Brain microvascular endothelial cell (primary cell): Measurements from ENCODE around the gene SULT1E1.
A peak's percentile ranks its signal among the peaks of the same experiment; 100 is the strongest.

ENCODE experiments used
- DNase-seq: peaks from one replicate; pipeline ENCODE4 v3.0.0-alpha.2; 2020
- H3K27ac ChIP-seq: fragments of 250-450 bp; sonication (Bioruptor Pico); 2 replicates; pipeline ENCODE4 v1.5.1; 2020; ENCODE audit warnings: mild to moderate bottlenecking, moderate library complexity
- H3K27me3 ChIP-seq: fragments of 250-450 bp; sonication (Bioruptor Pico); replicated peaks from 2 replicates; pipeline ENCODE4 v1.5.1; 2020; ENCODE audit warnings: mild to moderate bottlenecking
- H3K36me3 ChIP-seq: fragments of 250-450 bp; sonication (Bioruptor Pico); replicated peaks from 2 replicates; pipeline ENCODE4 v1.5.1; 2020; ENCODE audit warnings: mild to moderate bottlenecking
- H3K4me3 ChIP-seq: 2 replicates; pipeline ENCODE4 v1.5.1; 2011; ENCODE audit warnings: low read depth, mild to moderate bottlenecking, control low read depth, low read length, moderate library complexity
- in situ Hi-C: cut with HindIII; loops from 2 replicates; pipeline ENCODE4 v1.10.0; 2017; ENCODE audit warnings: low sequenced_read_pairs, low pct_ligation_motif_present
- TF ChIP-seq, protein P1 (sequence below): IDR thresholded peaks from 2 replicates; pipeline ENCODE4 v1.5.1; 2011; ENCODE audit warnings: low read depth, mild to moderate bottlenecking, moderate library complexity, low read length, control low read depth, inconsistent platforms; ENCODE audit errors: missing control alignments

The SULT1E1 gene

DNA sequence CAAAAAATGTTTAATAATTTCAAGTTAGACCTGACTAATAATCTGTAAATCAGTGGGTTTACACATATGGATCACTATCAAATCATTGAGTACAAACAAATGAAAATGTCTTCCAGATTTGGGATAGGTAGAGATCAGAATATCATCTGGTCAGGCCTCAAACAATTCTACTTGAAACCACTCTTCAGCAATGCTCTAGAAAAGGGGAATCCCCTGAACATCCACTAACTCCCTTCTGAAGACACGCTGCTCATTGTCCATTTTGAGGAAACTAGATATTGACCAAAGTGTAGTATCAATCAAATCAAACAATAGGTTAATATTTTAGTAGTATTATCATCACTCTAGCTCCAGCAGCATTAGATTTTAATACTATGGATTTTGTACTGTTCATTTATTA lies 46.3 kb downstream of the SULT1E1 start:
- in situ Hi-C loops = no loop called here
- Histone ChIP-seq H3K27ac (no peak overlapping the region), H3K27me3 (no peaks in the 10 kb centered on the region), H3K36me3 (no peaks in the 10 kb centered on the region), H3K4me3 (no peak overlapping the region)
- DNase-seq = no peak
- TF ChIP-seq, protein P1, sequence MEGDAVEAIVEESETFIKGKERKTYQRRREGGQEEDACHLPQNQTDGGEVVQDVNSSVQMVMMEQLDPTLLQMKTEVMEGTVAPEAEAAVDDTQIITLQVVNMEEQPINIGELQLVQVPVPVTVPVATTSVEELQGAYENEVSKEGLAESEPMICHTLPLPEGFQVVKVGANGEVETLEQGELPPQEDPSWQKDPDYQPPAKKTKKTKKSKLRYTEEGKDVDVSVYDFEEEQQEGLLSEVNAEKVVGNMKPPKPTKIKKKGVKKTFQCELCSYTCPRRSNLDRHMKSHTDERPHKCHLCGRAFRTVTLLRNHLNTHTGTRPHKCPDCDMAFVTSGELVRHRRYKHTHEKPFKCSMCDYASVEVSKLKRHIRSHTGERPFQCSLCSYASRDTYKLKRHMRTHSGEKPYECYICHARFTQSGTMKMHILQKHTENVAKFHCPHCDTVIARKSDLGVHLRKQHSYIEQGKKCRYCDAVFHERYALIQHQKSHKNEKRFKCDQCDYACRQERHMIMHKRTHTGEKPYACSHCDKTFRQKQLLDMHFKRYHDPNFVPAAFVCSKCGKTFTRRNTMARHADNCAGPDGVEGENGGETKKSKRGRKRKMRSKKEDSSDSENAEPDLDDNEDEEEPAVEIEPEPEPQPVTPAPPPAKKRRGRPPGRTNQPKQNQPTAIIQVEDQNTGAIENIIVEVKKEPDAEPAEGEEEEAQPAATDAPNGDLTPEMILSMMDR = no peak

DNA sequence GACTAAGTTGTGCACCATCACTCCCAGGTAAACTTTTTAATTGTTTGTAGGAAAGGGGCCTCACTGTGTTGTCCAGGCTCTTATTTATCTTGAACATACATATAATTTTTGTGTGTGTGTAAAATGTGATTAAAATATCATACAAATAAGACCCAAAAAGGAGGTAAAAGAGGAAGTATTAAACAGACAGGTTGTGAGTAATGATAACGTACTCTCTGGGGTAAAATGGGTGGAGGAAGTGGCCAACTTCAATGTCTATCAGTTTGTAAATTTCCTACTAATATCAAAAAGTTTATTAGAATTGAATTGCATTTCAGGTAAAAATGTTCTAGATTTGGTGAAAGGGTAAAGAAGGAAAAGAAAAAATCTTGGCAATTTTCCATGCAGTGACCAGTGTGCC lies 48.8 kb downstream of the SULT1E1 start:
- Histone ChIP-seq H3K27ac (no peak overlapping the region), H3K27me3 (no peaks in the 10 kb centered on the region), H3K4me3 (no peak overlapping the region), H3K36me3 (no peaks in the 10 kb centered on the region)
- no peak for DNase-seq
- TF ChIP-seq, protein P1 = no peak
- in situ Hi-C loops = no loop called here

DNA sequence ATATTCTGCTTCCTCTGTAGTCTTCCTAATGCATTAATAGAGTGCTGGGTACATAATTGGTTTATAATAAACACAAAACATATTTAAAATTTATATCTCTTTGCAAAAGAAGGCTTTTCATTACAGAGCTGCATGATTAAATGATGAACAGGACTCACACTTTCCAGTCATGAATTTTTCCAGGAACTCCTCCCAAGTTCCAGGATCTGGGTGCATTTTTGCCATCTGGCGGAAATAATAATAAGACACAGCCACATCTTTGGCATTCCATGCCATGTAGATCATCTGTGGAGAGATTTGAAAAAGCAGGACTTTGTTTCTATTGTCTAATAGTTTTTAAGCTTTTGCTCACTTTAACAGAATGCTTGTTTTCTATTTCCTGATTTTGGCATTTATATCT lies 59.3 kb downstream of the SULT1E1 start:
- Histone ChIP-seq H3K27ac (no peak overlapping the region), H3K4me3 (no peak overlapping the region), H3K27me3 (no peaks in the 10 kb centered on the region), H3K36me3 (no peaks in the 10 kb centered on the region)
- TF ChIP-seq, protein P1 = no peak
- in situ Hi-C loops = no loop called here
- DNase-seq = peak; percentile 44

DNA sequence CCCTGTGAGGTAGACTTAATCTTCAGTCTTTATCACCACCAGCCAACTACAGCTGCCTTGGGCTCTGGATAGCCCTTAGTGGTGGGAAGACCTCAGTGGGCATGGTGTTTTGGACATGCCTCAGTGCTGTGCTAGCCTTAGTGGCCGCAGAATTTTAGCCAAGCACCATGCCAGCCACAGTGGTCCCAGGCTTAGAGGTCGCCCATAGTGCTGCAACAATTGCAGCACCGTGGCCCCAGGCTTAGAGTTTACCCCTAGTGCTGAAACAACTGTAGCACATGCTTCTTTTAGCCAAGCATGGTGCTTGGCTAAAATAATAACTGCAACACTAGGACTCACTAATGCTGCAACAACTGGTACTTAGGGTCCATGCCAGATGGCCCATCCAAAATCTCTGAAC lies 60.6 kb downstream of the SULT1E1 start:
- in situ Hi-C loops = no loop called here
- no peaks in the 10 kb centered on the region for H3K27me3 ChIP-seq
- no peak for DNase-seq
- no peak overlapping the region for H3K27ac ChIP-seq
- no peak overlapping the region for H3K4me3 ChIP-seq
- TF ChIP-seq, protein P1 = no peak
- H3K36me3 ChIP-seq = no peaks in the 10 kb centered on the region

DNA sequence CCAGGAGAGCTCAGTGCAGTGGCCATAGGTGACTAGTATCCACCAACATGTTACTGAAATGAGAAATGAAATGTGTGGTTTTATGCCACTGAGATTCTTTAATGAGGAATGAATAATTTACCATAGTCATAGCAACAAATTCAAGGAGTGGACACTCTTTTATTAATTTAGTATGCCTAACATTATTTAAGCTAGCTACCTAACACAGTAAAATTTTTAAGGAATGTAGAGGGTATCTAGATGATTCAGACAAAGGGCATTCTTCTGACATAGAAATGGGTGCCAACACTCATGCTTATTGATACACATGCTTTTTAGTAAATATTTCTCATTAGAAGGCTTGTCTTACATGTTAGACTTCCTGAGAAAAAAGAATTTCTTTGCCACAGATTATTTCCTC lies 66.2 kb downstream of the SULT1E1 start:
- in situ Hi-C loops = no loop called here

More for the DNA sequence above, 66.2 kb downstream of the SULT1E1 start:
- no peak overlapping the region for H3K4me3 ChIP-seq
- H3K27me3 ChIP-seq = no peaks in the 10 kb centered on the region
- H3K27ac ChIP-seq = no peak overlapping the region
- no peak for DNase-seq
- H3K36me3 ChIP-seq = no peaks in the 10 kb centered on the region
- TF ChIP-seq, protein P1 = no peak
